Measurements from ENCODE around the gene MAST3. TPM values are rescaled to one million over a fixed set of nuclear protein-coding genes. Genes with fewer than 3 reads are reported as not detected.
A peak's percentile ranks its signal among the peaks of the same experiment; 100 is the strongest.

Gene MAST3
- total and polyA plus RNA-seq, 7 donors = 2.6 to 16.3 (median 4.2) TPM

- Histone ChIP-seq H3K4me3 (no peak overlapping the region), H3K4me1 (peaks cover 0 to 14% (median 12%) of the 10 kb centered on the region in 4 donors), H3K9me3 (no peaks in the 10 kb centered on the region), H3K36me3 (peaks cover 0 to 6% (median 0%) of the 10 kb centered on the region in 4 donors), H3K27me3 (no peaks in the 10 kb centered on the region), H3K27ac (peak overlapping the region in 1 of 4 donors; percentile 27)
- TF ChIP-seq POLR2AphosphoS5 (IDR thresholded peaks at IDR 0.05) (no peak), POLR2A (IDR thresholded peaks at IDR 0.05) (no peak), CTCF (IDR thresholded peaks at IDR 0.05) (no peak), EP300 (IDR thresholded peaks at IDR 0.05) (no peak)
- WGBS, 2 donors = 88% methylated on average over 27 of the region's 27 CpGs
- DNase-seq = no peak
- intact Hi-C loops (cut with DNase I) = no loop called here
Measured at GRCh38 chr19:18122860-18123795, 25.6 kb downstream of the MAST3 start.

DNA sequence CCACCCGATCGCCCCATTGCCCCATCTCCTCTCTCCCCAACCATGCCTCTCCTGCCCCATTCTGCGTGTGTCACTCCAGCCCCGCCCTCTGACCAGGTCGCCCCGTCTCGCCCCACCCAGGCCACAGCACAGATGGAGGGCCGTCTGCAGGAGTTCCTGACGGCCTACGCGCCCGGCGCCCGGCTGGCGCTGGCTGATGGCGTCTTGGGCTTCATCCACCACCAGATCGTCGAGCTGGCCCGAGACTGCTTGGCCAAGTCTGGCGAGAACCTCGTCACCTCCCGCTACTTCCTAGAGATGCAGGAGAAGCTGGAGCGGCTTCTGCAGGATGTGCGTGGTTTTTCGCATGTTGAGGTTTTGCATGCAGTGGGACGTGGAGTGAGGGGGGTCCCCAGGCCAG, 26.2 kb downstream of the MAST3 start:
- H3K9me3 ChIP-seq = no peaks in the 10 kb centered on the region
- H3K27ac ChIP-seq = peak overlapping the region in 1 of 4 donors; percentile 27
- H3K36me3 ChIP-seq = peaks cover 0 to 11% (median 0%) of the 10 kb centered on the region in 4 donors
- no peak for TF ChIP-seq POLR2A (IDR thresholded peaks at IDR 0.05)
- TF ChIP-seq POLR2AphosphoS5 (IDR thresholded peaks at IDR 0.05) = no peak
- TF ChIP-seq EP300 (IDR thresholded peaks at IDR 0.05) = no peak
- no peak overlapping the region for H3K4me3 ChIP-seq
- no peak for DNase-seq
- peaks cover 0 to 7% (median 5%) of the 10 kb centered on the region in 4 donors for H3K4me1 ChIP-seq
- H3K27me3 ChIP-seq = no peaks in the 10 kb centered on the region
- intact Hi-C loops (cut with DNase I) = no loop called here
- WGBS, 2 donors = 77 to 87% methylated on average over 26 of the region's 26 CpGs

DNA sequence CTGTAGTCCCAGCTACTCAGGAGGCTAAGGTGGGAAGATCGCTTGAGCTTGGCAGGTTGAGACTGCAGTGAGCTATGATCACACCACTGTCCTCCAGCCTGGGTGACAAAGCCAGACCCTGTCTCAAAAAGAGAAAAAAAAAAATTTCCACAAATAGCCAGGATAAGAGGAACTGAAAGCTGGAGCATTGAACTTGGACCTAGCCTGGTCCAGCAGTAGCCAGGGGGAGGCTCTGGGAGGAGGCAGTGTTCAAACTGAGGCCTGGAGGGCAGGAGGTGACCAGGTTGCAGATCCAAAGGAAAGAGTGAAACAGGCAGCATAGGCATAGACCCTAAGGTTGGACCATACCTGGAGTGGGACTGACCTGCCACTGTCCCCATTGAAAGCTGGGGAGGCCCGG, 28.5 kb downstream of the MAST3 start:
- Histone ChIP-seq H3K9me3 (no peaks in the 10 kb centered on the region), H3K27me3 (no peaks in the 10 kb centered on the region), H3K4me1 (no peaks in the 10 kb centered on the region), H3K4me3 (no peak overlapping the region), H3K36me3 (peaks cover 0 to 21% (median 0%) of the 10 kb centered on the region in 4 donors), H3K27ac (no peak overlapping the region)
- TF ChIP-seq CTCF (IDR thresholded peaks at IDR 0.05) (no peak), EP300 (IDR thresholded peaks at IDR 0.05) (no peak), POLR2AphosphoS5 (IDR thresholded peaks at IDR 0.05) (no peak), POLR2A (IDR thresholded peaks at IDR 0.05) (no peak)
- DNase-seq = no peak
- intact Hi-C loops (cut with DNase I) = no loop called here
- 80 to 99% methylated on average over 2 of the region's 2 CpGs for WGBS, 2 donors

GRCh38 chr19:18128044-18128443, 30.5 kb downstream of the MAST3 start:
- H3K27me3 ChIP-seq = no peaks in the 10 kb centered on the region
- no peak overlapping the region for H3K27ac ChIP-seq
- TF ChIP-seq POLR2AphosphoS5 (IDR thresholded peaks at IDR 0.05) = no peak
- no peak for TF ChIP-seq CTCF (IDR thresholded peaks at IDR 0.05)
- no peak overlapping the region for H3K4me3 ChIP-seq
- H3K9me3 ChIP-seq = no peaks in the 10 kb centered on the region
- peaks cover 0 to 34% (median 0%) of the 10 kb centered on the region in 4 donors for H3K36me3 ChIP-seq
- DNase-seq = no peak
- 82 to 87% methylated on average over 3 of the region's 3 CpGs for WGBS, 2 donors
- H3K4me1 ChIP-seq = no peaks in the 10 kb centered on the region
- intact Hi-C loops (cut with DNase I) = no loop called here

DNA sequence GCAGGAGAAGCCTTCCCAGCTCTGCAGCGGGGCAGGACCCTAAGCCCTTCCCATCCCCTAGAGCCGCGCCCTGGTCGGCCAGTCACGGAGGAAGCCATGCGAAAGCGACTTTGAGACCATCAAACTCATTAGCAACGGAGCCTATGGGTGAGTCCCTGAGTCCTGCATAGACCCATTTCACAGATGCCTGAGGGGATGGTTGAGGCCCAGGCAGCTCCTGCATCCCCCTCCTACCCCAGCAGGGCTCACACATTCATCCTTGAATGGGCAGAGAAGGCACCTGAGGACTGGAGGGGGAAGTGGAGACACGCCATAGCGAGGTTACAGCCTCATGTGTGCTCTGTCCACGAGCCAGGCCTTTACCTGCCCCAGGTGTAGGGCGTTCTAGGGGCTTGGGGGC, 31.2 kb downstream of the MAST3 start:
- TF ChIP-seq CTCF (IDR thresholded peaks at IDR 0.05) (no peak), POLR2A (IDR thresholded peaks at IDR 0.05) (no peak), EP300 (IDR thresholded peaks at IDR 0.05) (no peak)
- DNase-seq = no peak
- Histone ChIP-seq H3K4me1 (no peaks in the 10 kb centered on the region), H3K36me3 (peaks cover 0 to 34% (median 0%) of the 10 kb centered on the region in 4 donors), H3K27ac (no peak overlapping the region), H3K4me3 (no peak overlapping the region), H3K9me3 (no peaks in the 10 kb centered on the region), H3K27me3 (no peaks in the 10 kb centered on the region)
- intact Hi-C loops (cut with DNase I) = no loop called here
- 96 to 97% methylated on average over 12 of the region's 12 CpGs for WGBS, 2 donors
